Measurements from ENCODE around the gene ACTN1. TPM values are rescaled to one million over a fixed set of nuclear protein-coding genes. Genes with fewer than 3 reads are reported as not detected.
A peak's percentile ranks its signal among the peaks of the same experiment; 100 is the strongest.

The ACTN1 gene
- total and polyA plus RNA-seq, 2 of the 8 experiments (the other 6 are each of a cell fraction or from before 2014, with no cell fraction given): 236 to 262 TPM

- CTCF ChIA-PET (ENCODE audit: partially characterized antibody): interaction anchor here (0.9 to 2.5 kb wide), 13 partner anchors 10 to 140 kb away, joined by 3 to 7 read pairs (median 4); no protein-coding TSS in a partner anchor
- Histone ChIP-seq H2BK5ac (ENCODE audit: low read depth, low read length) (peak overlapping the region; percentile 62), H3K27ac (ENCODE audit: low read depth, low read length) (no peak overlapping the region), H2AK5ac (ENCODE audit: low read depth, low read length) (peak overlapping the region; percentile 84; the same call in 1 of the 2 replicates), H3K79me2 (ENCODE audit: control insufficient read depth in 1 of 2, insufficient read depth in 2 of 2, low read length in 2 of 2) (peaks cover 34 to 100% of the 10 kb centered on the region in 2 experiments), H3K4me3 (ENCODE audit: extremely low read depth in 1 of 4, insufficient read depth in 2 of 4, low read depth in 3 of 4, low read length in 4 of 4) (0 out of 8 replicates have a peak overlapping the region, but pooled peaks of 1 of the 4 experiments have one; percentile 12), H3K23me2 (ENCODE audit: low read depth, low read length) (no peaks in the 10 kb centered on the region), H4K20me1 (replicated peaks in 1 of 2; ENCODE audit: control insufficient read depth in 1 of 2, insufficient read depth in 2 of 2, low read length in 2 of 2) (peaks cover 31 to 60% of the 10 kb centered on the region in 2 experiments), H3K4me2 (ENCODE audit: insufficient read depth in 1 of 2, low read depth in 2 of 2, low read length in 2 of 2) (peak overlapping the region in 1 of 2 experiments; percentile 73; a peak in 1 of 4 replicates), H3K23ac (ENCODE audit: insufficient read length) (no peak overlapping the region), H2AFZ (ENCODE audit: low read length) (no peak overlapping the region), H3K27me3 (replicated peaks in 1 of 4; ENCODE audit: control insufficient read depth in 3 of 4, extremely low read depth in 1 of 4, insufficient read depth in 3 of 4, low read length in 3 of 4) (no peaks in the 10 kb centered on the region), H3K36me3 (ENCODE audit: control insufficient read depth in 2 of 4, insufficient read depth in 4 of 4, low read length in 3 of 4) (peaks cover 0 to 27% (median 8%) of the 10 kb centered on the region in 4 experiments; a peak in 6 of 8 replicates), H4K91ac (replicated peaks; ENCODE audit: insufficient read length, low read length) (no peak overlapping the region), H2BK12ac (ENCODE audit: low read depth, low read length) (peak overlapping the region; percentile 23; the same call in 1 of the 2 replicates), H3K18ac (ENCODE audit: extremely low read depth, low read length) (no peak overlapping the region; the same call in 1 of the 2 replicates), H3K4me1 (replicated peaks in 1 of 4; ENCODE audit: control insufficient read depth in 3 of 4, insufficient read depth in 4 of 4, low read length in 3 of 4) (peaks cover 11 to 26% (median 17%) of the 10 kb centered on the region in 4 experiments), H3K9me3 (ENCODE audit: insufficient read depth in 2 of 2, low read depth in 1 of 2, low read length in 1 of 2) (no peaks in the 10 kb centered on the region), H2BK15ac (ENCODE audit: low read length) (no peak overlapping the region), H4K5ac (ENCODE audit: insufficient read length, low read depth, low read length) (no peak overlapping the region), H3K79me1 (ENCODE audit: low read depth, low read length) (peaks cover 48% of the 10 kb centered on the region), H2BK20ac (ENCODE audit: low read length) (no peak overlapping the region), H4K8ac (ENCODE audit: extremely low read depth, insufficient read depth, low read length) (no peak overlapping the region), H3K4ac (replicated peaks; ENCODE audit: insufficient read length, low read depth, low read length) (no peak overlapping the region), H3K56ac (replicated peaks; ENCODE audit: insufficient read length, low read depth, low read length) (no peak overlapping the region), H3K14ac (ENCODE audit: insufficient read length) (no peak overlapping the region), H2BK120ac (replicated peaks; ENCODE audit: low read depth, low read length) (no peak overlapping the region), H3K9ac (replicated peaks in 1 of 4; ENCODE audit: extremely low read depth in 1 of 4, low read depth in 3 of 4, low read length in 3 of 4) (no peak overlapping the region; a peak in 1 of 7 replicates)
- DNase-seq (ENCODE audit: low read depth in 1 of 2, low spot score in 2 of 2) (no peak), FAIRE-seq (no peak)
- POLR2A ChIA-PET (ENCODE audit: partially characterized antibody): interaction anchor here (0.6 to 2.8 kb wide), 12 partner anchors 9 to 42 kb away, joined by 3 to 8 read pairs (median 4); no protein-coding TSS in a partner anchor
- WGBS, 2 experiments (ENCODE audit: extremely low coverage in 1 of 2, insufficient coverage in 1 of 2, insufficient read length in 1 of 2, insufficient replicate concordance in 2 of 2, low coverage in 1 of 2, low lambda C conversion rate in 2 of 2, missing lambda C conversion rate in 1 of 2): 90% methylated on average over 12 of the region's 12 CpGs; no CpG with 5 or more reads in 1 of the 2 experiments
- no peak for TF ChIP-seq CREB1 (IDR thresholded peaks at IDR 0.05)
- no peak for TF ChIP-seq KDM5A (IDR thresholded peaks at IDR 0.05; ENCODE audit: low read length)
- TF ChIP-seq TBP (IDR thresholded peaks at IDR 0.05; ENCODE audit: low read depth, low read length): no peak
- TF ChIP-seq TCF12 (IDR thresholded peaks at IDR 0.05; ENCODE audit: low read depth, low read length): no peak
- TF ChIP-seq BRCA1 (IDR thresholded peaks at IDR 0.05; ENCODE audit: low read depth, low read length): no peak
- TF ChIP-seq SAP30 (IDR thresholded peaks at IDR 0.05; ENCODE audit: insufficient read depth, insufficient replicate concordance, low read length): no peak
- no peak for TF ChIP-seq SP1 (IDR thresholded peaks at IDR 0.05; ENCODE audit: low read depth, low read length)
Observed at GRCh38 chr14:68969278-68970033, 9.6 kb downstream of the ACTN1 start.

Data from H1 (cell line).